GM12891 (cell line): ENCODE results near the gene SEC31A.
A peak's percentile ranks its signal among the peaks of the same experiment; 100 is the strongest.

Source experiments
- DNase-seq: peaks from one replicate; pipeline ENCODE4 v3.0.0; 2011; ENCODE audit warnings: low spot score; ENCODE audit not compliant: insufficient read length
- FAIRE-seq: peaks from 2 replicates; lab custom pipeline; 2011; peaks lifted over from hg19 to GRCh38; lab: Jason Lieb, UNC
- PAX5 ChIP-seq: IDR thresholded peaks from 2 replicates; pipeline ENCODE4 v1.6.1; 2011; ENCODE audit warnings: low read length, moderate library complexity, mild to moderate bottlenecking; ENCODE audit not compliant: insufficient read depth, severe bottlenecking
- POLR2A ChIP-seq: IDR thresholded peaks from 2 replicates; pipeline ENCODE4 v1.6.1; 2011; ENCODE audit warnings: low read depth, low read length, control low read depth
- POLR2AphosphoS5 ChIP-seq: IDR thresholded peaks from 2 replicates; pipeline ENCODE4 v1.6.1; 2011; ENCODE audit warnings: low read depth, low read length, control low read depth
- POU2F2 ChIP-seq: IDR thresholded peaks from 2 replicates; pipeline ENCODE4 v1.6.1; 2011; ENCODE audit warnings: low read depth, mild to moderate bottlenecking, control low read depth, low read length, moderate library complexity
- SPI1 ChIP-seq: IDR thresholded peaks from 2 replicates; pipeline ENCODE4 v1.6.1; 2011; ENCODE audit warnings: low read depth, low read length, control low read depth
- TAF1 ChIP-seq: IDR thresholded peaks from 2 replicates; pipeline ENCODE4 v1.6.1; 2011; ENCODE audit warnings: low read depth, low read length, control low read depth

Gene SEC31A

DNA sequence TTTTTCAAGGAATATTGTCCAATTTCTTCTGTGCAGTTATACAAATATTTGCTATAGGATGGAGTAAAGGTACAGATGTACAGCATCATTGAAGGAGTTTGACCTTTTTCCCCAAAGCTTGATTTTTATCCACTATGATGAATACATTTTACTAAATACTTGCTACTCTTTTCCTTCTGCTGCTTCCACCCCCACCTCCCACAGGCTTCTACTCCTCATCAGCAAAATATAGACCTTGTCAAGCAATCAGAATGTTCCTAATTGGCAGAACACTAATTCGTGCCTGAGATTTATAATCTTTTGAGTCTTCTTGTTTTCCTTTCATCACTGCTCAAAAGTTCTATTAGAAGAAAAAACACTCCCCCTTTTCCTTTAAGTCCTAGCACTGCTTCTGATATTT, 5.8 kb upstream of the SEC31A start:
- TF ChIP-seq POLR2A, result no peak
- TF ChIP-seq PAX5, result no peak
- no peak for TF ChIP-seq TAF1
- no peak for TF ChIP-seq POLR2AphosphoS5
- TF ChIP-seq POU2F2, result no peak
- no peak for TF ChIP-seq SPI1
- no peak for FAIRE-seq
- DNase-seq, result no peak

DNA sequence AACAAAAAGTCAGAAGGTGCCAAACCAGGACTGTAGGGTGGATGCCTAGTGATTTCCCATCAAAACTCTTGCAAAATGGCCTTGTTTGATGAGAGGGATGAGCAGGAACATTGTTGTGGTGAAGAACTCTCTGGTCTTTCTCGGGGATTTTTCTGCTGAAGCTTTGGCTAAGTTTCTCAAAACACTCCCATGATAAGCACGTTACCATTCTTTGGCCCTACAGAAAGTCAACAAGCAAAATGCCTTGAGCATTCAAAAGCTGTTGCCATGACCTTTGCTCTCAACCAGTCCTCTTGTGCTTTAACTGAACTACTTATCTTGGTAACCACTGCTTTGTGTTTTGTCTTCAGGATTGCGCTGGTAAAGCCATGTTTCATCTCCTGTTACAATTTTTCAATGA, 3.0 kb upstream of the SEC31A start:
- no peak for TF ChIP-seq SPI1
- DNase-seq (no peak), FAIRE-seq (no peak)

DNA sequence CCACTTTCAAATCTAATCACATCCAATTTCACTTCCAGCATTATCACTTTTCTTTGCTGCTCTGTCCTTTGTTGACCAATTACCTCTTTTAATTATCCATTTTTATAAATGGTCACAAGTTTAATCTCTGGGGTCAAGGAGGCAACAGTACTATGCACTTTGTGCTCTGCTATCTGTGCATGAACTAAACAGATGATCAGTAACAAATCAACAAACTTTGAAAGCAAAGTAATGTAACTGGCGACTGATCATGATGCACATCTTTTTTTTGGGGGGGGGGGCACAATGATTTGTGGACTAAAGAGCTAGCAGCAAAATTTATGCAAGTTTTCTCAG, 1.5 kb upstream of the SEC31A start:
- FAIRE-seq (no peak), DNase-seq (no peak)
- TF ChIP-seq SPI1, result no peak
- TF ChIP-seq TAF1, result no peak
- TF ChIP-seq POLR2A, result no peak
- no peak for TF ChIP-seq PAX5
- TF ChIP-seq POU2F2, result no peak
- TF ChIP-seq POLR2AphosphoS5, result no peak

DNA sequence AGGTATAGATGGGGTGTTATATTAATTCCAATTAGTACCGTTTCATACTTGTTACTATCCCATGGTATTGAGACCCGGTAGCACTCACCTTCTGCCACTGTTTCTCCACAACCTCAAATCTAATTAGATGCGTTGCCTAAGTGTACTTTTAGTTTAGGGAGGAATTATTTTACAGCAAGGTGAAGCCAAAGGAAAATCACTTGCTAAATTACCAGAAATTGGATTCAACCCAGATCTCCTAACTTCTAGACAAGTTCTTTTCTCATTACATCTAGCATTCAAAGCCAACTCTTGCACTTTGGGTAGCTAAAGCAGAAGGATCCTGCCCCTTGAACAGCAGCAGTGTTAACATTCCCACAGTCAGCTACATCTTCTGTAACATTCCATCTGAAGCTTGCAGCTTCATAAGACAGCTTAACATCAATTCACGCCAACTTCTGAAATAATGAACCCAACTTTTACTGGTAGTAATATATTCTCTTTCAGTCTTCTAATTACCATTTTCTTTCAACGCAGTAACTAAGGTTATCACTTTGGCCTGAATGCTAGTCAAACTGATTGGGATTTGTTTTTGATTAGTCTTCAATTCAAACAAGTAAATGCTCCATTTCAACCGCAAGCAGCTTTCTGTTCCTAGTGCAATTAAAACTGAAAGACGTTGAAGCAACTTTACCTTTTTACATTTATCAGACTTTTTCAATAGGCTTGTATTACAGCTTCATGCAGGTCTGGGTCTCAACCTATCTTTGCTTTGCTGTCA, 934 bp upstream of the SEC31A start:
- no peak for DNase-seq

DNA sequence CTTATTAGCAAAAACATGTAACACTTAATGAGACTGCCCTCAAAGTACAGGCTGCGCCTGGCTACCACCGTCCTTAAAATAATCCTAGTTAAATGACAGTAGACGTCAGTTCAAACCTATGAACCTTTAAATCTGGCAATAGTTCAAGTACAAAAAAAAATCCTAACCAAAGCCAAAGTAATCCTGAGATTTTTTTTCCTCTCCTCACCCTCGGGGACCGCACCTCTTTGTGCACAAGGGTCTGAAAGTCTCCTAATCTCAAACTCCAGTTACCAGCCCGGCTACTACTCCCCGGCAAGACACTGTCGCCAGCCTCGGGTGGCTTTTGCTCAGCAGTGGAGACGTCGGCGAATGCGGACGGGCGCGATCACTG, 439 bp downstream of the SEC31A start:
- no peak for DNase-seq
- no peak for FAIRE-seq
- TF ChIP-seq POLR2AphosphoS5 (no peak), SPI1 (no peak), TAF1 (no peak), PAX5 (no peak), POU2F2 (no peak), POLR2A (no peak)

More for the DNA sequence above, 934 bp upstream of the SEC31A start:
- TF ChIP-seq POLR2AphosphoS5 (no peak; the same call in 1 of the 2 replicates), POU2F2 (no peak), POLR2A (no peak), SPI1 (no peak), PAX5 (no peak), TAF1 (no peak)
- FAIRE-seq, result peak; percentile 52

DNA sequence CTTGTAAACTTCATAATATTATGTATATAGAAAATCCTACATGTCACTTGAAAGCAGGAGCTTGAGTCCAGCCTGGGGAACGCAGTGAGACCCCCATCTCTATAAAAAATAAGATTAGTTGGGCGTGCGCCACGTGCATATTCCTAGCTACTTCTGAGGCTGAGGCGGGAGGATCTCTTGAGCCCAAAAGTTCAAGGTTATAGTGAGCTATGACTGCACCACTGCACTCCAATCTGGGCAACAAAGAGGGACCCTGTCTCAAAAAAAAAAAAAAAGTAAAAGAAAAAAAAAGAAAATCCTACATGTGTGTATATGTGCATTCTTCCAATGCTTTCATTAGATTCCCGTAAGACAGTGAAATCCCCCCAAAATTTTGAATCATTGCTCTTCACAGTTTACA, 1.7 kb downstream of the SEC31A start:
- DNase-seq (no peak), FAIRE-seq (no peak)
- TF ChIP-seq POLR2AphosphoS5 (no peak), SPI1 (no peak), PAX5 (no peak)

DNA sequence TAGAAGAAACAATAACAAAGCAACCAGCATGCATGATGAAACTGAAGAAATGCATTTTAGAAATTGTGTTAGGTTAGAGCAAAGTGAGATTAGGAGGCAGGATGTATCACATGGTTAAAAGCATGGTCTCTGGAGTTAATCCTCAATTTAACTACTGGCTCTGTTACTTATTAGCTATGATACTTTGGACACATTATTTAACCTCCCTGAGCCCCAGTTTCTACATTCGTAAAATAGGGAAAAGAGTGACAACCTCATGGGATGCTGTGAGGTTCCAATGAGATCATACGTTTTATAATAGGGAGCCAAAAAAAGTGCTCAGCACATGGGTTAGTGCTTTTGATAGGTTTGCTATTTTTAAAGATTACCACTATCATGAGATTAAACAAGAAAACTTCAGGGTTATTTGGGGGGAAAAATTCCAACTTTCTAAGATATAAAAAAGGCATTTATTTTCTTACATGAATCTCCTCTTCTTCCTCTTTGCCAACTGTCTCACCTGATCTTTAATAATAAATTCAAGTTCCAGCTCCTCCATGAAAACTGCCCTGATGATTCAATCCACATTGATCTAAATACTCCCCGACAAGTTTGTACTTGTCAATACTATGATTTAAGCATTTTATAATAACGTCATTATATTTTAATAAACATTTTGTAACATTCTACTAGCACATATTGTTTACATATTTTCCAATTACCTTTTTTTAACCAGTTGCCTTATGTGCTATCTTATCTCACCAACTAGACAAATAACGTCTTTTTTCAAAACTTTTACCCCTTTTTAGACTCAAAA, 4.6 kb downstream of the SEC31A start:
- TF ChIP-seq SPI1 (no peak), TAF1 (no peak), POLR2AphosphoS5 (no peak), PAX5 (no peak), POLR2A (no peak), POU2F2 (no peak)
- FAIRE-seq (peak; percentile 5), DNase-seq (no peak)

DNA sequence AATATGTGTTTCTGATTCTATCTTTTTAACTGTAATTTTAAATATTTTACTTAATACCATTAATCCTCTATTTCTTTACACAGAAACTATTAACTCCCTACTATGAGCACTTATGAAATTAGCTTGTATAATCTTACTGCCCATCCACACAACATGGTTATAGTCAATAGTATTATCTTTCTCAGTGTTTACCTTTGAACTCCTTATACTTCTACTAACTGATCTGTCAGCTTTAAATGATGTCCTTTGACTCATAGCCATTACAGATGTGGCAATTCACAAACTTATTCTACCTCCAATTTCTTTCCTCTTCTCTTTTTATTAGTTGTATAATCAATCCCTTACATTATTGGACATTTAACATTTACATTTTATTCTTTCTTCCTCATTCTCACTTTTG, 5.5 kb downstream of the SEC31A start:
- TF ChIP-seq POLR2A (no peak), SPI1 (no peak), POU2F2 (no peak), TAF1 (no peak), PAX5 (no peak), POLR2AphosphoS5 (no peak)
- FAIRE-seq (peak; percentile 16), DNase-seq (no peak)

DNA sequence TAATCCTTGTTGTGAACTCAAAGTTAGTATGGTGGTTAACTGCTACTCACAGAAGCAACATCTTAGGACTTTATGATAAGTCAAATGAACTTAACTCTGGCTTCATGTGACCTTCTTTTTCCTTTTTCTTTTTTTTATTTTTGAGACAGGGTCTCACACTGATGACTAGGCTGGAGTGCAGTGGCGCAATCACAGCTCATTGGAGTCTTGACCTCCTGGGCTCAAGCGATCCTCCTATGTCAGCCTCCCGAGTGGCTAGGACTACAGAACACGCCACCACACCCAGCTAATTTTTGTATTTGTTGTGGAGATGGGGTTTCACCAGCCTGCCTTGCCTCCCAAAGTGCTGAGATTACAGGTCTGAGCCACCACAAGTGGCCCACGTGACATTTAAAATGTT, 22.4 kb downstream of the SEC31A start:
- TF ChIP-seq POLR2A (no peak), SPI1 (no peak), PAX5 (no peak), POU2F2 (no peak)
- no peak for FAIRE-seq
- no peak for DNase-seq
